ENCODE results near the gene PHF19.

- TF ChIP-seq, protein P1, sequence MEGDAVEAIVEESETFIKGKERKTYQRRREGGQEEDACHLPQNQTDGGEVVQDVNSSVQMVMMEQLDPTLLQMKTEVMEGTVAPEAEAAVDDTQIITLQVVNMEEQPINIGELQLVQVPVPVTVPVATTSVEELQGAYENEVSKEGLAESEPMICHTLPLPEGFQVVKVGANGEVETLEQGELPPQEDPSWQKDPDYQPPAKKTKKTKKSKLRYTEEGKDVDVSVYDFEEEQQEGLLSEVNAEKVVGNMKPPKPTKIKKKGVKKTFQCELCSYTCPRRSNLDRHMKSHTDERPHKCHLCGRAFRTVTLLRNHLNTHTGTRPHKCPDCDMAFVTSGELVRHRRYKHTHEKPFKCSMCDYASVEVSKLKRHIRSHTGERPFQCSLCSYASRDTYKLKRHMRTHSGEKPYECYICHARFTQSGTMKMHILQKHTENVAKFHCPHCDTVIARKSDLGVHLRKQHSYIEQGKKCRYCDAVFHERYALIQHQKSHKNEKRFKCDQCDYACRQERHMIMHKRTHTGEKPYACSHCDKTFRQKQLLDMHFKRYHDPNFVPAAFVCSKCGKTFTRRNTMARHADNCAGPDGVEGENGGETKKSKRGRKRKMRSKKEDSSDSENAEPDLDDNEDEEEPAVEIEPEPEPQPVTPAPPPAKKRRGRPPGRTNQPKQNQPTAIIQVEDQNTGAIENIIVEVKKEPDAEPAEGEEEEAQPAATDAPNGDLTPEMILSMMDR (conservative IDR thresholded peaks at IDR 0.05; ENCODE audit: low read depth in 2 of 2) = no peak
- TF ChIP-seq EZH2phosphoT487 (IDR thresholded peaks at IDR 0.05; ENCODE audit: unreplicated experiment) = no peak
- no peak for TF ChIP-seq STAT1 (IDR thresholded peaks at IDR 0.05; ENCODE audit: unreplicated experiment)
- TF ChIP-seq REST (IDR thresholded peaks at IDR 0.05; ENCODE audit: unreplicated experiment) = no peak
- TF ChIP-seq EZH2 (IDR thresholded peaks at IDR 0.05; ENCODE audit: low read depth, unreplicated experiment) = no peak
Observed at GRCh38 chr9:120920806-120921178, 43.8 kb upstream of the PHF19 start.

Measured in GM23338 (cell line).